ENCODE results near the gene HIPK2.
"Not testable (repeated sequence)": the region's sequence is repeated elsewhere in the genome, so short reads cannot be mapped to it uniquely, and the experiment has no call there.

The HIPK2 gene

DNA sequence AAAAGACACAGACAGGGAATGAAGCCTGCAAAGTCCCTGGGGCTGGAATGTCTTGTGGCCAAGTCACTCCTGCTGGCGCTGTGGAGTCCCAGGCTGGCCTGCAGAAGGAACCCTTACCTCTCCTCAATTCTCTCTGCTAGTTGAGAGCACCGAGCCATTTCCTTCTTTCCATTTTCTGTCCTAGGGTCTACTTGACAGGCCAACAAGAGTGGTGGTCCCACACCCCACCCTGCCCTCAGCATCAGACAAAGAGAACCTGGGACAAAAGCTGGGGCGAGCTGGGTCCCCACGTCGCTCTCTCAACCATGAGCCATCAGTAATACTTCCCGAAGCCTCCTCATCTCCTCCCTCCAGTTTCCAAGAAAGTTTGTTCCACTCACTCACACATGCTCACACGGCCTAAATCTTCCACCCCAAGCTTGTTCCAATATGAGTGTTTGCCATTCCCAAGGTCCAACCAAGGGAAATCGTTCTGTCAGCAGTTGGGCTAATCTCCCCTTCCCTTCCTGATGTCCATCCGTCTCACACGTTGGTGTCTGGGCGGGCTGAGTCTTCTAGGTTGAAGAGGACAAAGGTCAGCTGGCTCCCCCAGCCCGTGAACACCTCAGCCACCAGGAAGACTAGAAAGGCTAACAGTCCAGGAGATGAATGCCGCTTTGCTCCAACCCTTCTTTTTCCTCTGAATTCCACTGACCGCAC lies 210.0 kb downstream of the HIPK2 start:
- no peak for DNase-seq (ENCODE audit: low read depth in 2 of 2)

DNA sequence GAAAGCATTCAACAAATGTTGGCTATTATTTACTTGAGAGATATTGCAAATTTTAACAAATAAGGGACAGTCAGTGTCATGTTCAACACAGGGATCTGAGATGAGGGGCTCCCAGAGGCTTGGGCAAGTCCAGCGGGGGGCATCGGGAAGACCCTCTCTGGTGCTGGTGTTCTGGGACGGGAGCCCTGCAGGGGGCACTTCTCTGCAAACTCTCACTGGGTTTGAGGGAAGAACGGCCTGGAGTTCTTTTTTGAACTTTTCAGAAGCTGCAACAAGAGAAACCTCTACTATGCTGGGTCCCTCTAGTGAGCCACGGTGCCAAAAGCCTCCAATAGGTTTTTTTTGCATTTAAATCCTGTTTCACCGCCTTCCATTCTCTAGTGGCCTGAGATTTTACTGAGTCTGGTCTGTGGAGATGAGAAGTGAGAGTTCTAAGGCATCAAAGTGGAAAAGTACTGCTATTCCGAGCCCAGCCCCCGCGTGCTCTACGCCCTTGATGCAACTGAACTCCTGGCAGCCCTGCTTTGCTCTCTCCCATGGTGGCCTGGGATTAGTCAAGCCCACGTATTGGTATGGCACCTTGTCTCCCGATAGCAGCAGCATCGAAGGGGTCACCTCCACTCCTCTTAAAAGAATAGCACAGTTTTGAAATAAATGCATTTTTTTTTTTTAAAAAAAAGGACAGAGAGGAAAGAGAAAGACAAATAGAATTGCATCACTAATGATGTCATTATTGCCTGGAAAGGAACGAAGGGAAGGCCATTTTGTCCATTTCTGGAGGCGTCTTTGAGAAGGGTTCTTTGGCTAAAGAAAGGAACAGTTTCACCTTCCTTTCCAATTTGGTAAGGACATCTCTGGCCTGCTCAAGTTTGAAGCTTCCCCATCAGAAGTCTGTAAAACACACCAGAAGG lies 210.8 kb downstream of the HIPK2 start:
- no peak for DNase-seq (ENCODE audit: low read depth in 2 of 2)

DNA sequence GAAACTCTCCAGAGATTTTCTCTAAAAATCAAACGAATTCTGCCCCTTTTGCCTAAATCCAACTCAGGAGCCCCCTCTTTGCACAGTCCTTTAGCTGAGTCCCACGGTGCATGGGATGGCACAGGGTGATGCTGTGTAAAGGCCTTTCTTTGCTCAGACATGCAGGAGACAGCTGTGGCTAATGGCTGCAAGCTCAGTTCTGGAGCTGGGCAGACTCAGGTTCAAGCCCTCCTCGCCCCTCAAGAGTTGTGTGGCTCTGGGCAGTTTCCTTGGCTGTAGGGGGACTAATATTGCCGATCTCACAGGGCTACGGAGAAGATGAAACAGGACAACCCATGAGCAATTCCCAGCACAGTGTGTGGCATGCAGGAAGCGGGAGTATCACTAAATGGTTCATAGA lies 211.7 kb downstream of the HIPK2 start:
- DNase-seq (ENCODE audit: low read depth in 2 of 2), result no peak

DNA sequence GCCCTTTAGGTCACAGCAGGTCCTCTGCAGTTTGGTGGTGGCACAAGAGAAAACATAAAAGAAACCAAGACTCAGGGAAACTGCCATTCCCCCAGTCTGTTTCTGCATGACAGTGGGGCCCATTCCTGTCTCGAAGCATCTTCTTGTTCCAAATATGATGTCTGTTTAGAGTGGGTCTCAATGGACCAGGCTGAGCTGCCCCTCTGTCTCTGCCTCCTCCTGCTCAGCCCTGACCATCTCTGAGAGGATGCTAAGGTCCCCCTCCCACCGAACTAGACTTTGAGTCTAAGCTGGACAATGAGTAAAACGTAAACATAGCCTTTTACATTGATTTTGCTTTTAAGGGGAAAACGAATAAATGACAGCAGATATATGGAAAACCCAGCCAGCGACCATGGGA lies 213.9 kb downstream of the HIPK2 start:
- no peak for DNase-seq (ENCODE audit: low read depth in 2 of 2)

DNA sequence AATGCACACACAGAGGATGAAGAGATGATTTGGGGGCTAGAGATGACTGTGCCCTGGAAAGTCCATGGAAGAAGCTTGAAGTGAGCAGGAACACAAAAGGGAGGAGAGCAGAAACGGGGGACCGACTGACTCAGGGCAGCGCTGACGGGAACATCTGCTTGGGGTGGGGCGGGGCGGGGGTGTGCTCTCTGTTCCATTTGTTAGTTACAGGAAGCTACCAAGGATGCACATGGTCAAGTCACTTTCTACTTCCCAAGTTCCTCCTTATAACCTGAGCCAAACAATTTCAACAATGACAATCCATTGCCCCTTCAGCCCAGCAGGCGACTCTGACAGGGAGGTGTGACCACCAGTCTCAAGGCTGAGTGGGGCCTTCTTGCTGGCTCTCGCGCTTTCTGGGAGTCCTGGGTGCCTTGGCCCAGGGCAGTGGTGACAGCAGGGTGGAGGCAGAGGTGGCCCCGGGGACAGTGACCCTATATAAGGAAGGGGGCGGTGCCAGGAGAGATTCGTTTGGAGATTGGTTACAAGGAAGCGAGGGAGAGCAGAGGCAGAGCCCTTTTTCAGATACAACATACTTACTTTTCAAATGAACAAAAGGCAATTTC lies 214.7 kb downstream of the HIPK2 start:
- no peak for DNase-seq (ENCODE audit: low read depth in 2 of 2)

DNA sequence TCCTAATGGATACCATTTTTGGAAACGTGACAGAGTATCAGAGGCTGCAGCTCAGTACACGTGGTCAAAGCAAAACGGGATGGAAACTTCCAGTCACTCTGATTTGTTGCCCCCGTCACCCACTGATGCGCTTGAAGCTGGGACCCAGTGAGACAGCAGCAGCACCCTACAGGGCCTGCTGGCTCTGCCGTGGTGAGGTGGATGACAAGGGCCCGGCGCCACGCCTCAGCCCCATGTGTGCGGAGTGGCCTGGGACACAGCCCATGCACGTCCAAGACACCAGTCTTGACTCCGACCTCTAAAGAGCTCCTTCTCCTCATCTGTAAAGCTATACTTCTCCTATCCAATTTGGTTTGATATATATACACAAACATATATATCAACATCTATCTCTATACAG lies 215.3 kb downstream of the HIPK2 start:
- no peak for DNase-seq (ENCODE audit: low read depth in 2 of 2)

DNA sequence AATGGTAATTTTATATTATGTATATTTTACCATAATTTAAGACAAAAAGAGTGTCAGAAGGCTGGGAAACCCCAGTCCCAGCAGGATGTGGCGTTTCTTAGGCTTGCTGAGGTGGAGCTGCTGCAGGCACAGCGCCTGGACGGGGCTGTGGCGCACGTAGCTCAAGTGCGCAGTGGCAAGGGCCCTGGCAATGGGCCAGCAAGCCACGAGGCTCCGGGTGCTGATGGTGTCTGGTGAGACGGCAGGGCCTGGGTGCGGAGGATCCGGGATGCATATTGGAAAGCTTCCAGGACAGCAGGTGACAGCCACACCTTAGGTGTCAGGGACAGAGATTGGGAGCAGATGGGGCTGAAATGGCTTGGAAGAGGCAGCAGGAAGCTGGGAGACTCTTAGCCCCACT lies 217.1 kb downstream of the HIPK2 start:
- no peak for DNase-seq (ENCODE audit: low read depth in 2 of 2)

DNA sequence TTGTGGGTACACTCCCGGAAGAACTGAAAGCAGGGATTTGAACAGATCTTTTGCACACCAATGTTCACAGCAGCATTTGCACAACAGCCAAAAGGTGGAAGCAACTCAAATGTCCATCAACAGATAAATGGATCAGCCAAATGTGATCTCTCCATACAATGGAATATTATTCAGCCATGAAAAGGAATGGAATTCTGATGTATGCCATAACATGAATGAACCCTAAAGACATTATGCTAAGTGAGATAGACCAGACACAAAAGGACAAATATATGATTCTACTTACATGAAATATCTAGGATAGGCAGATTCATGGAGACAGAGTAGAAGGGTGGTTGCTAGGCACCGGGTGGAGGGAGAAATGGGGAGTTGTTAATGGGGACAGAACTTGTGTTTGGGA lies 217.6 kb downstream of the HIPK2 start:
- no peak for DNase-seq (ENCODE audit: low read depth in 2 of 2)

DNA sequence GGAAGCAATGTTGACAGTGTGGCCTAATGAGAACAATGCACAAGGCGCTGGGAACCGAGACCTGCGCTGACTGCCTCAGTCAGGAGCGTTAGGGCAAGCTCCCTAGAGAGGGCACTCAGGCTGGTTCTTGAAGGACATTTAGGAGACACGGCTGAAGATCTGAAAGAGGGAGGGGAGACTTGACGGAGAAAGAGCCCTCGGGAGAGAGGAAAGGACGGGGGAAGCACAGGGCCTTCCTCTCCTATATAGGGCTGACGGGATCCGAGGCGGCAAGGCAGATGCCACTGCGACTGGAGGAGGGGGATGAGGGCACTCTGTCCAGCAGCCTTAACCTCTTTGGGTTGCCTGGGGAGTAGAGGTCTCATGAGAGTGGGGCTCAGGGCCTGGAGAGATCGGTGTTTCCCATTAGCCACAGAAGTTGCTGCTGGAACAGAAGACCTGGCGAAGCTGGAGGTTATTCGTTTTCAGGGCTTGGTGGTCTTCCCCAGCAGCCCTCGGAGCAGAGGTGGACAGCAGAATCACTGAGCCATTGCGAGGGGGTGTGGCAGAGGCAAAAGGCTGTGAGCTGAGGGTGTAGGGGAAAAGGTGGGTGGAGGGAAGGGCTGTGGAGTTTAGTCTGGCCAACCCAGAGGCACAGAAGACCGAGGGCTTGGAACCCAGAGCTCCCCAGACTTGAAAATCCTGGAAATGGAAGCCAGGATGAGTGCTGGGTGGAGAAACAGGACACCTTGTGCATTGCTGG lies 218.3 kb downstream of the HIPK2 start:
- DNase-seq (ENCODE audit: low read depth in 2 of 2), result no peak

DNA sequence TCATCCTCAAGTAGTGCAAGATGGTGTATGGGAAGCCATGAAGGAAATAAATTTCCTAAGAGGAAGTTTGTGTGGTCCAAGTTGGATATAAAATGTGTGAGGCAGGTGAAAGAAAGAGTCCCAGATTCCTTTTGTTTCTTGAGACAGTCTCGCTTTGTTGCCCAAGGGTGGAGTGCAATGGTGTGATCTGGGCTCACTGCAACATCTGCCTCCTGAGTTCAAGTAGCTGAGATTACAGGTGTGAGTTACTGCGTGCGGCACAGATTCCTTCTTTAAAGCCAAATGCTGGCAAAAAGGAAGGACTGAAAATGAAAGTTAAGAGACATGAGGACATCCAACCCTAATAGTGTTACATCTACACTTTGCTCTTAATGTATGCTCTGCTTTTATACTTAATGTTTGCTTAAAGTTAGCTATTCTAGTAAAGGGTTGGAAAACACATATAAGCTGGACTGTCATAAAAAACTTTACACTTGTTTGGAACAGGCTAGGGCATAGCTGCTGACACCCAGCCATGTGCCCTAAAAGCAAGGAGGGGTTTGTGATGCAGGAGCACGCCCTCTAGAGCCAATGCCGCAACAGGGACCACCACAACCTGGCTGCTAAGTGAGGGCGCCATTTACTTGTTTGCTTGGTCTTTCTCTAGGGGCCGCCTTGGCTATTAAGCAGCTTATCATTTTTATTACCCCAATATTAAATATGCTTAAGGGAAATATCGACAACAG lies 219.8 kb downstream of the HIPK2 start:
- no peak for DNase-seq (ENCODE audit: low read depth in 2 of 2)

DNA sequence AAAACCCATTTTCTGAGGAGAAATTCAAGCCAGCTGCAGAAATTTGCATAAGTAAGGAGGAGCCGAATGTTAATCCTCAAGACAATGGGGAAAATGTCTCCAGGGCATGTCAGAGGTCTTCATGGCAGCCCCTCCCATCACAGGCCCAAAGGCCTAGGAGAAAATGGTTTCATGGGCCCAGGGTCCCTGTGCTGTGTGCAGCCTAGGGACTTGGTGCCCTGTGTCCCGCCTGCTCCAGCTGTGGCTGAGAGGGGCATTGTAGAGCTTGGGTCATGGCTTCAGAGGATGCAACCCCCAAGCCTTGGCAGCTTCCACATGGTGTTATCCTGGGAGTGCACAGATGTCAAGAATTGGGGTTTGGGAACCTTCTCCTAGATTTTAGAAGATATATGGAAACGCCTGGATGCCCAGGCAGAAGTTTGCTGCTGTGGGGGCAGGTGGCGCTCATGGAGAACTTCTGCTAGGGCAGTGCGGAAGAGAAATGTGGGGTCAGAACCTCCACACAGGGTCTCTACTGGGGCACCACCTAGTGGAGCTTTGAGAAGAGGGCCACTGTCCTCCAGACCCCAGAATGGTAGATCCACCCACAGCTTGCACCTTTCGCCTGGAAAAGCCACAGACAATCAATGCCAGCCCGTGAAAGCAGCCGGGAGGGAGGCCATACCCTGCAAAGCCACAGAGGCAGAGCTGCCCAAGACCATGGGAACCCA lies 223.7 kb downstream of the HIPK2 start:
- DNase-seq (ENCODE audit: low read depth in 2 of 2), result not testable (repeated sequence)

DNA sequence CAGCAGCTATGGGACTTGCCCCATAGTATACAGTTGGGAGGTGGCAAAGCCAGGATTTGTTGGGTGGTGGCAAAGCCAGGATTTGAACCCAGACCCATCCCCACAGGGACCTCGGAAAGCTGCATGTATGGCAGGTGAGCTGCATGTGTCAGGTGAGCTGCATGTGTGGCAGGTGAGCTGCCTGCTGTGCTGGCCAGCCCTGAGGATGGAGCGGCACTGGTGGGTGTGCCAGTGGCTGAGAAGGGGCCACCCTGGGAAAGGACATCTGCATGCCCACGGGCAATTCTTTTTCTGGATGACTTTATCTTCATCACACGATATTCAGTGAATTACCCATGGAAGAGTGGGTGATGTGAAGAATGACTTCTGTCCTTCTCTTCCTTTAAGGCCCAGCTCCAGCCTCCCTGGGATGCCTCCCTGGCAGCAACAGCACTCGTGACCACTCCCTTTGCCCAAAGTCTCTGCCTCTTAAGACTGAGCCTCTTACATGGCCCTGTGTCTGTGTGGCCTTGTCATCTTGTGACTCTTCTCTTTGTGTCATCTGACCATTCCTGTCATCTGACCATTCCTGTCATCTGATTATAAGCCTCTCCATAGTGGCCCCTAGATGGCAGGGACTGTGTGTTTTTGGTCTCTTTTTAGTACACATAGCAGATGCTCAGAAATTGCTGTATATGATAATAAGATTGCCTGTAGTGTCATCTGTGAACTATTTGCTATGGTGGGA lies 229.3 kb downstream of the HIPK2 start:
- no peak for DNase-seq (ENCODE audit: low read depth in 2 of 2)

DNA sequence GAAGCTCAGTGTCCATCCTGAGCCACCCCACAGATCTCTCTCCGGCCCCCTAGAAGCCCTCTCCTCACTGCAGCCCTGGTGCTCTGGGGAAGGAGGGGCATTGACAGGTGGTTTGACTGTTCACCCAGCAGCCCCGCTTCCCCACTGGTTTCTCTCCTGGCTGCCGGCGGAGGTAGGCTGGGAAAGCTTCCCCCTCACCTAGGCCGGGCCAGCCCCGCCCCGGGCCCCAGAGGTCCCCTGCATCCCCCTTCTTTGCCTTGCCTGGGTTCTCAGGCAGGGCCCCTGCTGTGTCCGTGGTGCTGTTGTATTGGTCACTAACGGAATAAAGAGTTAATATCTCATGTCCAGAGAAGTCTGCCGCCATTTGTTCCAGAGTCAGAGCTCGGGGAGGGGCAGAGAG lies 233.2 kb downstream of the HIPK2 start:
- DNase-seq (ENCODE audit: low read depth in 2 of 2), result no peak

DNA sequence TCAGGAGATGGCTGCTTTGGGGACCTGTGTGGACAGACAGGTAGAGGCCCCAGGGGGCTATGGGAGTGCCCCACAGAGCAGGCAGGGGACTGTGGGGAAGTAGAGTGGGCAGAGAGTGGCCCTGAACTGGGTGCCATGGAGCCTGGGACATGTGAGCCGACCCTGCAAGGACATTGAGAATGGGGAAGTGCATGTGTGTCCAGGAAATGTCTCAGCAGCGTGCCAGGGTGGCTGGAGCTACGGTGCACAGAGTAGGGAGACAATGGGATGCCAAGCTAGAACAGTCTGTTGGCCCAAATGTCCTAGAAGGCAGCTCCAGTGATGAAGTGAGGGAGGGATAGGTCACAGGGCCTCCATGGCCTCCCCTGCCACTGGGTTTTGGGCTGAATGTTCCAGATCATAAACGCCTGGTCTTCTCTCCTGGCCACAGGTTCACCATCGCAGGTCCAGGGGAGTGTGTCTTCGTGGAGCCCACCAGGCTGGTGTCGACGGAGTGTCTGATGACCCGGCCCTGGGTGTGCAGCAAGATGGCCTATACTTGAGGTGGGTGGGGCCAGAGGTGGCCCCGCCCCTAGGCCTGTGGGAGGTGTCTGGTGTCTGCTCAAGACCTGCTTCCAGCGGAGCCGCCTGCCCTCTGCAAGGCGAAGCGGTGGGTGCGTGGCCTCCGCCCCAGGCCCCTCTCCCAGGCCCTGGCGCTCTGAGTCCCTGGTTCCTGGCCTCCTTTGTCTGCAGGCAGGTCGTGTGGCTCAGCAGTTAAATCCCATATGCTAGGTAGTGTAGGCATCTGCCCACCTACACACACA lies 233.8 kb downstream of the HIPK2 start:
- no peak for DNase-seq (ENCODE audit: low read depth in 2 of 2)

DNA sequence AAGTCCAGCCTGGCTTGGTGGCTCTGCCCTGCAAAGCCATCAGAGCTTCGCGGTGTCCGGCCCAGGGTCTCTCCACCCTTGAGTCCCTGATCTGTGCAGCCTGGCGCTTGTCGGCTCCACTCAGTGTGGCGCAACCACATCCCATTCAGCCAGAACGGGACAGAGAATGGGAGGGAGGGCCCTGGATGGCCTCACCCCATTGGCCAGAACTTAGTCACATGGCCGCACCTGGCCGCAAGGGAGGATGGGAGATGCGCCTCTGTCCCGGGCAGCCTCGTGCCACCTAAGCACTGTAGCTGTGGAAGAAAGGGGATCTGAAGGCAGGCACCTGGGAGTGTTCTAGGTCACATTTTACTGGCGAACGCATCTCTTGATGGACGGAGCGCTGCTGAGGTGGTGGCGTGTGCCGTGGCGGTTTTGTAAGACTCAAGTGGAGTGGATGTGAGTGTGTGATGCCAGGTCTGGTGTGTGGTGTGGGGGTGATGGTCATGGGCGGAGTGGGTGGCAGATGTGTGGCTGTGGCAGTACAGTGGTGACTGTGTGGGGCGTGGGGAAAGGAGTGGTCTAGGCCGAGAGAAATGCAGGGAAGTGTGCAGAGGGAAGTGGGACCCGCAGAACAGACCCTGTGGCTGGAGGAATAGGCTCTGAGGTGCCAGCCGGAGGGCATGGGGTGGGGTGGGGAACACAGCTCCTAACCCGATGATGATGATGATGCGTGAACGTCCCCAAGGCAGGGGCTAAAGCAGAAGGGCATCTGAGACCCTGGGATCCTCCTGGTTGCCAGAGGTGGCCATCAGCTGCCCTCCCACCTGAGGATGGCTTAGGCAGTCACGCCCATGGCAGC lies 235.3 kb downstream of the HIPK2 start:
- no peak for DNase-seq (ENCODE audit: low read depth in 2 of 2)

DNA sequence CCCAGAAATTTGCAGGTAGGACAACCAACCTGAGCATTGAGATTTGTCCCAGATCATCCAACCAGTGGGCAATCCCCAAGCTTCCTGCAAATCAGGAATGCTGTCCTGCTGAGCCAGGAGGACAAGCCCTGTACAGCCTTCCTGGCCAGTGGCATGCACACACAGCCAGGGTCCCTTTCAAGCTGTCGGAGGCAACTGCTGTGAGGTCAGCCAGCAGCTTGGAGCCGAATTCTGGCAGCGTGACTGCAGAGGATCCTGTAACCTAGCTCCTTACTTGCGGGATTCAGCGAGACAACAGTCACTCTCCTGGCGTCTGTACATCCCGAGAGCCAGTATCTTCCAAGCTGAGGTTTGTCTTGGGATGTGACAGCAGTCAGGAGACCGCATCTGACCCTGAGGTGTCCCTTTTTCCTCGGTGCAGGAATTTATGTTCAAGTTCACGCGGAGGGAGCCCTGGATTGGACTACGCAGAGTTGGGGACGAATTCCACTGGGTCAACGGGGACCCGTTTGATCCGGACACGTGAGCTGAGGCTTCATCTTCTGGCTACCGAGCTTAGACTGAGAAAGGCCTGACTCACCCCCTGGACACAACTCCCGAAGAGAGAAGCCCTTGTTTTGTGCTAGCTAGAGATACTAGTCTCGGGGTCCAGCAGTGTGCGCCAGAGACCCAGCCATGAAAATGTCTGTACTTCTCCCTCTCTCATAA lies 236.0 kb downstream of the HIPK2 start:
- no peak for DNase-seq (ENCODE audit: low read depth in 2 of 2)

DNA sequence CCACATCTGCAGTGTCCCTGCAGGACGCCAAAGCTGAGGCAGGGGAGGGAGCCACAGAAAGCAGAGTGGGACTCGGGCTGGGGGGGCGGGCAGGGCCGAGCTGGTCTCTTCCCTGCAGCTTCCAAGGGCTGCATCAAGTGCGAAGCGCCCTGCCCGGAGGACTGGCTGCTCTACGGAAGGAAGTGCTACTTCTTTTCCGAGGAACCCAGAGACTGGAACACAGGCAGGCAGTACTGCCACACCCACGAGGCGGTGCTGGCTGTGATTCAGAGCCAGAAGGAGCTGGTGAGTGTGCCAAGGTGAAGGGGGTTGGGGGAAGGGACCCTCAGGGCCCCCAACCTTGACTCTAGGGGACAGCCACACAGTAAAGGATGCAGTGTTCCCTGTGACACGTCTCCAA lies 237.6 kb downstream of the HIPK2 start:
- no peak for DNase-seq (ENCODE audit: low read depth in 2 of 2)

All from stimulated activated CD4-positive, alpha-beta T cell treated with anti-CD3 and anti-CD28 coated beads, Interleukin-12 subunit alpha, Interleukin-12 subunit beta, amount 100 ng/mL, for 24 hours (primary cell).